GM19351 (cell line): ENCODE measurements around the gene PRELID3B.

ENCODE experiments used
- ATAC-seq: cut with Tn5 transposase; IDR thresholded peaks from one replicate; pipeline ENCODE4 v1.9.1; 2021; ENCODE audit warnings: mild to moderate bottlenecking, moderate library complexity; ENCODE audit not compliant: unreplicated experiment

Gene PRELID3B

DNA sequence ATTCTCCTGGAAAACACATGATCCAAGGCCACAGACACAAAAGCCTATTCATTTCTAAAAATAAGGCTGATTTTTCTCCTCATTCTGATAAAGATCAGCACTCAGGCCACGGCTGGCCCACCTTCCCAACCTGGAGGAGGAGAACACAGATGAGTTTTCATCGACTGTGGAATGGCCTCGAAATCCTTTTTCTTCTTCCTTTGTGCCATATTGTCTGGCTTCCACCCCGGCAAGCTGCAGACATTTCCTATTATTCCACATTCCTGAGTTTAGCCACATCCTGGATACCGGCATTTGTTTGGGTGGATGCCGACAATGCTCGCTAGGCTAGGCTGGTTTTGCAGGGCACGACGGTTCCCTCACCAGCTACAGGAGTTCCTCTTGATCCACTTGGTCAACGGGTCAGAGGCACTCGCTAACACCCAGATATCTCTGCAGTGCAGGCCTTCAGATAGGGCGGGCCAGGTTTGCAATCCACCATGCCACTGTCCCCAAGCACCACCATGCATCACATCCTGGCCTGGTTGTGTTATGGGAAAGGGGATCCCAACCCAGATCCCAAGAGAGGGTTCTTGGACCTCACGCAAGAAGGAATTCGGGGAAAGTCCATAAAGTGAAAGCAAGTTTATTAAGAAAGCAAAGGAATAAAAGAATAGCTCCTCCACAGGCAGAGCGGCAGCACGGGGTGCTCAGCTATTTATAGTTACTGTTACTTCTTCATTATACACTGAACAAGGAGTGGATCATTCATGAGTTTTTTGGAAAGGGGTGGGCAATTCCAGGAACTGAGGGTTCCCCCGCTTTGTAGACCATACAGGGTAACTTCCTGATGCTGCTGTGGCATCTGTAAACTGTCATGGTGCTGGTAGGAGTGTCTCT is 31.4 kb downstream of the PRELID3B start:
- no peak for ATAC-seq

GRCh38 chr20:59010321-59010994 is 32.1 kb downstream of the PRELID3B start:
- no peak for ATAC-seq

DNA sequence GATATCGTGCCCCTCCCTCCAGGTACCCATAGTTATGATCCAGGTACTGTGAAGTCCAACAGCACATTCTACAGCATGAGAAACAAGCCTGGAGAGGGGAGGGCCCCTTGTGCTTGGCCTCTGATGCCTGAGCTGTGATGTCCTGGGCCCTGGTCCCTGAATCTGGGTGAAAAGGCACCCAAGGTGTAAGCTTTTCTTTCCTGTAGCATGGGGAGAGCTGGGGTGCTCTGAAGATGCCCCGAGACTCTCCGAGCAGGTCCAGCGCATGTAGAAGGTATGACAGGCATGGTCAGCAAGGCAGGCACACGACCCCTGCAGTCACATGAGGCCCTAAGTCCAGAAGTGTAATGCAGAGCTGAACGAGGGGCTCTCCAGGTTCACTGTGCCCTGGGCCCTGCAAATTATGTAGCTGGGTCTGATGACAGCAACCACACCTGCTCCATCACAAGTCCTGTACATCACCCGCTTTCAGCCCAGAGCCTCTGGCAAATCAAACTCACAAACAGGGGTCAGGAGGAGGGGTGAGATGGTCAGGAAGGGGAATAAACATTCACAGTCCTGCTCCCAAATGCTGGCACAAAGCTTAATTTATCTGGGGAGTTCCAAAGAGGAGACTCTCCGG is 33.8 kb downstream of the PRELID3B start:
- ATAC-seq: no peak

DNA sequence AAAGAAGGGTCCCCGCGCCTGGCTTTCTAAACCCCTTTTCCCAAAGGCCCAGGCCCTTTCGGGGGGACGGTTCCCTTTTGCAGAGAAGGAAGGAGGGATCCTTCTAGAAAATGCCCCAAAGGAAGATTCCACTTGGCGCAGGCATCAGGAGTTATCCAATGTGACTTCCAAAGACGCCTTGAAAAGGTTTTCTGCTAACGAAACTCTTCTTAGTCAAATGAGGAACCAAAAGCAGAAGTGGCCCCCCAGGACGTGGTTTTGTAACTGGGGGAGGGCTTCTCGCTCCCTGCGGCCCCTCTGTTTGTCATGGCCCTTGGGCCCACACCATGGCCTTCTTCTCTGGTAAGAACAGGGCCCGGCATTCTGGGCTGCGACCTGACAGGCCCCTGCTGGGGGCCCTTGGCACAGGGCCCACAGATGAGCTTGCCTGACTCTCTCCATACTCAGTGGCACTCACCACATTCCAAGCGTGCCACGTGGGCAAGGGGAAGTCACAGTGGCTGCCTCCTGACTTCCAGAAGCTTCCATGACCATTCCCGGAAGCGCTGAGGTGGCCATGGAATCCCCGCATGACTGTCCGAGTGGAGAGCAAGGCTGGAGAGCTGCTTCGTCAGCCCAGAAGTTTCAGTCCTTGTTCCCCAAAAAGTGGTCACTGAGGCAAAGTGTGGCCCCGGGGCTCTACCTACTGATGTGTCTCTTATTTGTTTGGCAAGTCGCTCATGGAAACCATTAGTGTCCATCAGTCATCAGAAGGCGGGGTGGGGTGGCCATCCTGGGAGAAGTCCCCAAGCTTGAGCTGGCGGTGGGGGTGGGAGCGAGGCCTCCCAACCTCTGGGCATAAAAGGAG is 34.7 kb downstream of the PRELID3B start:
- peak; percentile 40 for ATAC-seq

- peak; percentile 26 for ATAC-seq
These were observed 35.5 kb downstream of the PRELID3B start, which contains the start of gene CTSZ for GRCh38 chr20:59006864-59007664. Gene CTSZ, minus strand, starts transcription at chr20:59007254. Its CDS starts 126 bp downstream, at chr20:59007128.

GRCh38 chr20:59006167-59006863 is 36.3 kb downstream of the PRELID3B start:
- ATAC-seq: no peak

- ATAC-seq: no peak
These were observed 36.9 kb downstream of the PRELID3B start for GRCh38 chr20:59005523-59006166.

DNA sequence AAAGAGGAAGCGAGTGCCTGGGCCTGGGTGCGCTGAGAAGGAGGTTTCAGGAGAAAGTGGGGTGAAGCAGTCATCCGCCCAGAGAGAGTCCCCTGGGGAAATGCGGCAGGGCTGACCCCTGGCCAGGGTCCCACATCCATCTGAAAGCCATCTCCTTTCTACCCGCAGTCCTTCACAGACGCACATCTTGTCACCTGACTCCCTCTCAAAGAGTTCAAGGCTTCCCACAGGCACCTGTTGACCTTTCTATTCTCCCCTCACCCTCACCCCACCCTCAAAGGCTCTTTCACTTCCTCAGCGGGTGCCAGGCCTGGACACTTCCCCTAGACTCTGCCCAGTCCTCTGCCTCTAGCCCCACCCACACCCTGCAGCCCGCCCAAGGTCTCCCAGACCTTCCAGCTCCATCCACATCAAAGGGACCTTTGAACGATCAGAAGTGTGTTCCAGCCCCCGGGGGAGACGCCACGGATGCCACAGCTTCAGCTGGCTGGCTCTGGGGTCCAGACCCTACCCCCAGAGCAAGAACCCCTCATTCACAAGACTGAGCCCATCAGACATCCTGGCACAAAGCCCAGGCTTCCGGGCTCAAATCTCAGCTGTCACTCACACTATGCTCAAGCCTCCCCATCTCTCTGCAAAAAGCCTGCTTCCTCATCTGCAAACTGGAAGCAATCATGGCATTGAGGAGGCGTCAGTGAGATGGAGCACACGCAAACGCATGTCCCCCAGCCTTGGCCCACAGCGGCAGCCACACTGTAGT is 37.6 kb downstream of the PRELID3B start:
- ATAC-seq: peak; percentile 57

DNA sequence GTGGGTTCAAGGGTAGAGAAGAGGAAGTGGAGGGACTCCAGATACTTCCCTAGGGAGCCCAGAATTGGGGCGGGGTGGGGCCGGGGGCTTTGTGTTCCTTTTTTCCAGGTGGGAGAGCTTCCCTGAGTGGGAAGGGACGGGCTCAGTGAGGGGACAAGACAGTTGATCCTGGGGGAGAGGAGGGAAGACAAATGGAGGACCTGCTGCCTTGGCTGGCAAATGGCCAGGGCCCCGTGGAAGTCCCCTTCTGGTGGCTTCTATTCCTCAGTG is 38.2 kb downstream of the PRELID3B start:
- ATAC-seq: no peak

- no peak for ATAC-seq
These were observed 38.6 kb downstream of the PRELID3B start for GRCh38 chr20:59003836-59004492.

GRCh38 chr20:59002874-59003399 is 39.6 kb downstream of the PRELID3B start:
- no peak for ATAC-seq

- no peak for ATAC-seq
These were observed 40.2 kb downstream of the PRELID3B start for GRCh38 chr20:59002388-59002787.

DNA sequence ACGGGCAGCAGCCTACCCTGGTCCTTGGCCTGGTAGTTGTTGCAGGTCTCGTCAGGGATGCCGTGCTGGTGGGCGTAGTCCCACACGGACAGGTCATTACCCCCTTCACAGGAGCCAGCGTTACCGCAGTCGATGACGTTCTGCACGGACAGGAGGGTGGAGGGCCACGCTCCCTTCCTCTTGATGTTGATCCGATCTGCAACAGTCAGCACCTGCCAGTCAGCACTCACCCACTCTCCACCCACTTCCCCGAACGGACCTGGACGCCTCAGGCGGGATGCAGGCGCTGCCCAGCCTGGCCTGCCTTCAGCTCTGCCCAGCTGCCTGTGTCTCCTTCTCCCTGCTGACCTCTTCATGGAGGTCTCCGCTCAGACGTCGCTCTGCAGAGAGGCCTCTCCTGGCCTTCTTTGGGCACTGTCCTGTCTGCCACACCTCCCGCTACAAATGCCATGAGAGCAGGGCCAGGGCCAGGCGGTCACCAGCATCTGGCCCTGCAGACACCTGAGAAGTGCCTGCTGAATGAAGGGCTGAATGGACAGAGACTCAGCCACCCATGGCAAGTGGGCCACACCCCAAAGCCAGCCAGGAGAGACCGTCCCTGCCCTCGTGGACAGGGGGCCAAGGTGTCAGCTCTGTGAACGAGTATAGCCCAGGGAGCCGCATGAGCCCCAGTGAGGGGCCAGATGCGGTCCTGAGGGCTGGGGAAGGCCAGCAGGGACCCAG is 41.0 kb downstream of the PRELID3B start:
- ATAC-seq: no peak

- no peak for ATAC-seq
These were observed 41.5 kb downstream of the PRELID3B start for GRCh38 chr20:59001068-59001448.

DNA sequence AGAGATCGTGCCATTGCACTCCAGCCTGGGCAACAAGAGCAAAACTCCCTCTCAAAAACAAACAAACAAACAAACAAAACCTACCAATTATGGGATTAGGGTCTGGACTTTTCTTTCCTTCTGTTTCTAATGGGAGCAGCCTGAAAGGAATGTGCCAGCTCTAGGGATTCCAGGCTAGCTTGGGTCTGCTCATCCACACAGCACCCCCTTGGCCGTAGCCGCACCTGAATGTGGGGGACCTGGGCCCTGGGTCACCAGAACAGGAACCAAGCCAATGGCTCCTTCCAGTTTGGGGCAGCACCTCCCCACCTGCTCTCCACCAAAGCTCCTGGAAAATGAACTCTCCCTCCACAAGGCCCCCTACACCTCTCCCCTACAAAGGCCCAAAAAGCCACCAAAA is 42.3 kb downstream of the PRELID3B start:
- no peak for ATAC-seq

DNA sequence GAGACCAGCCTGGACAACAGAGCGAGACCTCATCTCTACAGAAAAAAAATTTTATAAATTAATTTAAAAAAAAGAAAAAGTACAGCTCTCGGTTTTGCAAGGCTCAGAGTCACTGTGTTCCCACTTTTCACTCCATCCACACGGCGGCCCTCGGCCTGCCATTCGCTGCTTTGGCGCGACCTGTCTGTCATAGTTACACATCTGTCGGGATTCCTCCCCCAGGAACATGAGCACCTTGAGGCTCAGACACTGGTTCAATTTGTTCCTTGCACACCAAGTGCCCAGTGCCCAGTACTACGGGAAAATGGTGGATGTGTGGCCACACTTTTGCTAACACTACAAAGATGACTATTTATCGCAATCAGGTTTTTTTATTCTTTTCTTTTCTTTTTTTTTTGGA is 43.9 kb downstream of the PRELID3B start:
- ATAC-seq: no peak
